DOHH2 (cell line): ENCODE measurements around the gene TTC16.

Source experiments
- EZH2phosphoT487 ChIP-seq: fragments of 200-600 bp; sonication (generic); IDR thresholded peaks from 2 replicates; pipeline ENCODE4 v1.6.1; 2017; ENCODE audit warnings: borderline replicate concordance, mild to moderate bottlenecking, antibody characterized with exemption, low read length, moderate library complexity, mixed read lengths
- TF ChIP-seq, protein P1 (sequence below): fragments of 200-600 bp; sonication (generic); IDR thresholded peaks from one replicate; pipeline ENCODE4 v1.5.1; 2014; ENCODE audit warnings: antibody characterized with exemption, mild to moderate bottlenecking, low read depth, low read length; ENCODE audit not compliant: poor library complexity, severe bottlenecking

DNA sequence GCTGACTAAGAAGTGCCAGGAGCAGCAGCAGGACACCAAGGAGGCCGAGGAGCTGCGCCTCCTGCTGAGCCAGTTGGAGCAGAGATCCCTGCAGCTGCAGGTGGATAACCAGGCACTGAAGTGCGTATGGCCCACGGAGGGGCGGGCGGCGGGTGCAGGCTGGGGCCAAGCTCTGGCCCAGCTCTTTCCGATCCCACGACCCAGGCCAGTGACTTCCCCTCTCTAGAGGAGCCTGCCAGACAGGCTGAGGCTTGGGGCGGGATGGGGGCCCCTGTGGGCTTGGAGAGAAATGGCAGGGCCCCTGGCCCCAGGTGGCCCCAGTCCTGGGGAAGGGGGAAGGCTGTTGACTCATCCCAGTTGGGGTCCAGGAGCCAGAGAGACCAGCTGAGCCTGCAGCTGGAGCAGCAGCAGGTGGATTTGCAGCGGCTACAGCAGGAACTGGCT, 4.0 kb upstream of the TTC16 start:
- TF ChIP-seq, protein P1, sequence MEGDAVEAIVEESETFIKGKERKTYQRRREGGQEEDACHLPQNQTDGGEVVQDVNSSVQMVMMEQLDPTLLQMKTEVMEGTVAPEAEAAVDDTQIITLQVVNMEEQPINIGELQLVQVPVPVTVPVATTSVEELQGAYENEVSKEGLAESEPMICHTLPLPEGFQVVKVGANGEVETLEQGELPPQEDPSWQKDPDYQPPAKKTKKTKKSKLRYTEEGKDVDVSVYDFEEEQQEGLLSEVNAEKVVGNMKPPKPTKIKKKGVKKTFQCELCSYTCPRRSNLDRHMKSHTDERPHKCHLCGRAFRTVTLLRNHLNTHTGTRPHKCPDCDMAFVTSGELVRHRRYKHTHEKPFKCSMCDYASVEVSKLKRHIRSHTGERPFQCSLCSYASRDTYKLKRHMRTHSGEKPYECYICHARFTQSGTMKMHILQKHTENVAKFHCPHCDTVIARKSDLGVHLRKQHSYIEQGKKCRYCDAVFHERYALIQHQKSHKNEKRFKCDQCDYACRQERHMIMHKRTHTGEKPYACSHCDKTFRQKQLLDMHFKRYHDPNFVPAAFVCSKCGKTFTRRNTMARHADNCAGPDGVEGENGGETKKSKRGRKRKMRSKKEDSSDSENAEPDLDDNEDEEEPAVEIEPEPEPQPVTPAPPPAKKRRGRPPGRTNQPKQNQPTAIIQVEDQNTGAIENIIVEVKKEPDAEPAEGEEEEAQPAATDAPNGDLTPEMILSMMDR, result no peak
- no peak for TF ChIP-seq EZH2phosphoT487
